ENCODE data around the gene UPF1.

- TF ChIP-seq POLR2A (IDR thresholded peaks at IDR 0.05), result no peak
- TF ChIP-seq CTCF (IDR thresholded peaks at IDR 0.05), result no peak
Observed at GRCh38 chr19:18784786-18785120, 47.0 kb upstream of the UPF1 start.

Data from heart left ventricle (tissue), 13 donors.